MM.1S (cell line): Measurements from ENCODE around the gene ACOT12.

Source experiments
- DNase-seq: peaks from one replicate; pipeline ENCODE4 v3.0.0-alpha.2; 2015
- H2AFZ ChIP-seq: fragments of 300-600 bp; sonication (generic); 2 replicates; pipeline ENCODE4 v1.6.0; 2016; ENCODE audit warnings: antibody characterized with exemption, low read length
- H3F3A ChIP-seq: fragments of 300-600 bp; sonication (generic); 2 replicates; pipeline ENCODE4 v1.6.1; 2016; ENCODE audit warnings: mild to moderate bottlenecking, antibody characterized with exemption, low read length, moderate library complexity, mixed read lengths; ENCODE audit not compliant: insufficient read depth
- H3K27ac ChIP-seq: fragments of 300-600 bp; sonication (generic); 2 replicates; pipeline ENCODE4 v1.5.1; 2016; ENCODE audit warnings: mild to moderate bottlenecking, low read length
- H3K27me3 ChIP-seq: fragments of 300-600 bp; sonication (generic); replicated peaks from 2 replicates; pipeline ENCODE4 v1.6.0; 2016; ENCODE audit warnings: low read length; ENCODE audit not compliant: insufficient read depth
- H3K36me3 ChIP-seq: fragments of 300-600 bp; sonication (generic); replicated peaks from 2 replicates; pipeline ENCODE4 v1.6.1; 2016; ENCODE audit warnings: mild to moderate bottlenecking, low read length, mixed read lengths; ENCODE audit not compliant: insufficient read depth
- H3K4me1 ChIP-seq: fragments of 300-600 bp; sonication (generic); 2 replicates; pipeline ENCODE4 v1.6.1; 2016; ENCODE audit warnings: low read length, mixed read lengths
- H3K4me2 ChIP-seq: fragments of 300-600 bp; sonication (generic); 2 replicates; pipeline ENCODE4 v1.6.0; 2016; ENCODE audit warnings: low read depth, low read length
- H3K4me3 ChIP-seq: fragments of 300-600 bp; sonication (generic); 2 replicates; pipeline ENCODE4 v1.5.1; 2016; ENCODE audit warnings: low read length, mixed read lengths
- H3K79me2 ChIP-seq: fragments of 300-600 bp; sonication (generic); 2 replicates; pipeline ENCODE4 v1.6.1; 2016; ENCODE audit warnings: mixed run types, low read length, mixed read lengths
- H3K9ac ChIP-seq: fragments of 300-600 bp; sonication (generic); 2 replicates; pipeline ENCODE4 v1.6.1; 2016; ENCODE audit warnings: low read length, mixed read lengths
- H3K9me2 ChIP-seq: fragments of 300-600 bp; sonication (generic); replicated peaks from 2 replicates; pipeline ENCODE4 v1.6.1; 2016; ENCODE audit warnings: mild to moderate bottlenecking, low read length, mixed read lengths; ENCODE audit not compliant: insufficient read depth
- H3K9me3 ChIP-seq: fragments of 300-600 bp; sonication (generic); replicated peaks from 2 replicates; pipeline ENCODE4 v1.6.1; 2016; ENCODE audit warnings: mild to moderate bottlenecking, low read length, mixed read lengths; ENCODE audit not compliant: insufficient read depth
- H4K20me1 ChIP-seq: fragments of 300-600 bp; sonication (generic); 2 replicates; pipeline ENCODE4 v1.6.1; 2016; ENCODE audit warnings: mild to moderate bottlenecking, low read length, moderate library complexity, mixed read lengths; ENCODE audit not compliant: insufficient read depth
- EZH2 ChIP-seq: fragments of 300-600 bp; sonication (generic); optimal IDR thresholded peaks from 2 replicates; pipeline ENCODE3; 2017; ENCODE audit warnings: low read depth, mild to moderate bottlenecking, antibody characterized with exemption, low read length, mixed read lengths
- EZH2phosphoT487 ChIP-seq: fragments of 300-600 bp; sonication (generic); IDR thresholded peaks from 2 replicates; pipeline ENCODE4 v1.6.1; 2018; ENCODE audit warnings: antibody characterized with exemption, low read length
- TF ChIP-seq, protein P1 (sequence below): fragments of 300-600 bp; sonication (generic); IDR thresholded peaks from 2 replicates; pipeline ENCODE4 v1.5.1; 2016; ENCODE audit warnings: antibody characterized with exemption, low read length, mixed read lengths

The ACOT12 gene

DNA sequence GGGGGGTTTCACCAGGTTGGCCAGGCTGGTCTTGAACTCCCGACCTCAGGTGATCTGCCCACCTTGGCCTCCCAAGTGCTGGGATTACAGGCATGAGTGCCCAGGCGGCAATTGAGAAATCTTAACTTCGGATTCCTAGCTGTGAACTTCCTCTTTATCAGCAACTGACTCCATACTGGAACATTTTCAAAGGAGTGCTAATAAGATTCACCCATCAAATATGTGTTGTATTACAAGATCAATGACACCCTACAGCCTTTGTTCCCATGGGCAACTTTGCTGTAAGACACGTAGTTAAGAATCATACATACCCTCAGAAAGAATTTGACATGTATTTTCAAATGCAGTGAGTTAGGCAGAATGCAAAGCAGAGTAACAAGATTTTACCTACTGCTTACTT is 23.1 kb upstream of the ACOT12 start:
- no peaks in the 10 kb centered on the region for H3K79me2 ChIP-seq
- no peak for TF ChIP-seq EZH2
- TF ChIP-seq EZH2phosphoT487 = no peak
- TF ChIP-seq, protein P1, sequence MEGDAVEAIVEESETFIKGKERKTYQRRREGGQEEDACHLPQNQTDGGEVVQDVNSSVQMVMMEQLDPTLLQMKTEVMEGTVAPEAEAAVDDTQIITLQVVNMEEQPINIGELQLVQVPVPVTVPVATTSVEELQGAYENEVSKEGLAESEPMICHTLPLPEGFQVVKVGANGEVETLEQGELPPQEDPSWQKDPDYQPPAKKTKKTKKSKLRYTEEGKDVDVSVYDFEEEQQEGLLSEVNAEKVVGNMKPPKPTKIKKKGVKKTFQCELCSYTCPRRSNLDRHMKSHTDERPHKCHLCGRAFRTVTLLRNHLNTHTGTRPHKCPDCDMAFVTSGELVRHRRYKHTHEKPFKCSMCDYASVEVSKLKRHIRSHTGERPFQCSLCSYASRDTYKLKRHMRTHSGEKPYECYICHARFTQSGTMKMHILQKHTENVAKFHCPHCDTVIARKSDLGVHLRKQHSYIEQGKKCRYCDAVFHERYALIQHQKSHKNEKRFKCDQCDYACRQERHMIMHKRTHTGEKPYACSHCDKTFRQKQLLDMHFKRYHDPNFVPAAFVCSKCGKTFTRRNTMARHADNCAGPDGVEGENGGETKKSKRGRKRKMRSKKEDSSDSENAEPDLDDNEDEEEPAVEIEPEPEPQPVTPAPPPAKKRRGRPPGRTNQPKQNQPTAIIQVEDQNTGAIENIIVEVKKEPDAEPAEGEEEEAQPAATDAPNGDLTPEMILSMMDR = no peak
- H2AFZ ChIP-seq = no peak overlapping the region
- H4K20me1 ChIP-seq = no peaks in the 10 kb centered on the region
- no peak overlapping the region for H3K4me2 ChIP-seq
- no peaks in the 10 kb centered on the region for H3K9me2 ChIP-seq
- H3K4me1 ChIP-seq = no peaks in the 10 kb centered on the region
- H3K9me3 ChIP-seq = no peaks in the 10 kb centered on the region
- DNase-seq = no peak
- H3K36me3 ChIP-seq = no peaks in the 10 kb centered on the region
- no peak overlapping the region for H3K27ac ChIP-seq
- no peak overlapping the region for H3K9ac ChIP-seq
- no peaks in the 10 kb centered on the region for H3F3A ChIP-seq
- no peak overlapping the region for H3K4me3 ChIP-seq
- no peaks in the 10 kb centered on the region for H3K27me3 ChIP-seq

DNA sequence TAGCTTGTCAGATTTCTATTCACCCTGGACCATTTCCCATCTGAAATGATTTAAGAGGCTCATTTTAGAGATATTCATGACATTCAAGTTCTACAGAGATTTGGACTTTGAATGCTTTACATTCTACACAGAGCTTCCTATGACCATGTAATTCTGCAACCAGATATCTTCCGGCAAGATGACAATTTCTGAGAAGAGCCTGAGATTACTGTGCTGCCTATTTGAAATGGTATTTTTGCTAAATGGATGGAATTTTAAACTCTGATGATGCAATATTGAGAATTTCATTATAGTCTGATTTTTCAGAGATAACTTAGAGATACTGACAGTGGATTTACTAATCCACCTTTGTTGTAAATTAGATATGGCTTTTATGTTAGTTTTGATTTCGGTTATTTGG is 16.0 kb upstream of the ACOT12 start:
- no peak overlapping the region for H3K9ac ChIP-seq
- H3F3A ChIP-seq = no peaks in the 10 kb centered on the region
- TF ChIP-seq, protein P1 = no peak
- TF ChIP-seq EZH2 (no peak), EZH2phosphoT487 (no peak)
- H4K20me1 ChIP-seq = no peaks in the 10 kb centered on the region
- H3K4me3 ChIP-seq = no peak overlapping the region
- H3K9me3 ChIP-seq = no peaks in the 10 kb centered on the region
- no peak overlapping the region for H3K4me2 ChIP-seq
- H3K27ac ChIP-seq = no peak overlapping the region
- DNase-seq = no peak
- H2AFZ ChIP-seq = no peak overlapping the region
- no peaks in the 10 kb centered on the region for H3K27me3 ChIP-seq
- H3K79me2 ChIP-seq = no peaks in the 10 kb centered on the region
- H3K36me3 ChIP-seq = no peaks in the 10 kb centered on the region
- no peaks in the 10 kb centered on the region for H3K4me1 ChIP-seq
- H3K9me2 ChIP-seq = no peaks in the 10 kb centered on the region

DNA sequence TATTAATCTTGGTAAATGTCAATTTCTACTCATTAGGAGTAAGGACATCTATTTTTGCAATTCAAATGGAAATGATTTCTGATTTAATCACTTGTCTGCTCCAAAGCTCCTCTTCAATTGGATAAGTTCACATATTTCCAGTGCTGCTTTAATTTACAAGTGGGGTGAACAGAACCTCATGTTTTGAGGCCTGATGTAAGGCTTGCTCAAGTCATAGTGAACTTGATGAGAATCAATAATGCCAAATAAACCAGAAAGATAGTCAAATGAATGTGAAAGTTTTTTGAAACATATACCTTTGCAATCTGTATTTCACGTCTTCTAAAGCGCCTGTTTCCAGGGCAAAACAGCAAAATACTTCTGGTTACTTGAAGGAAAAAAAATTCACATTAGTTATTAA is 15.4 kb upstream of the ACOT12 start:
- H2AFZ ChIP-seq = no peak overlapping the region
- H3K9ac ChIP-seq = no peak overlapping the region
- no peaks in the 10 kb centered on the region for H3K9me2 ChIP-seq
- H3K79me2 ChIP-seq = no peaks in the 10 kb centered on the region
- no peaks in the 10 kb centered on the region for H3K27me3 ChIP-seq
- H3F3A ChIP-seq = no peaks in the 10 kb centered on the region
- H3K4me3 ChIP-seq = no peak overlapping the region
- H4K20me1 ChIP-seq = no peaks in the 10 kb centered on the region
- H3K9me3 ChIP-seq = no peaks in the 10 kb centered on the region
- H3K36me3 ChIP-seq = no peaks in the 10 kb centered on the region
- no peaks in the 10 kb centered on the region for H3K4me1 ChIP-seq
- H3K4me2 ChIP-seq = no peak overlapping the region
- no peak overlapping the region for H3K27ac ChIP-seq
- TF ChIP-seq EZH2phosphoT487 = no peak
- TF ChIP-seq EZH2 = no peak
- TF ChIP-seq, protein P1 = no peak
- DNase-seq = no peak
